ENCODE measurements around the gene TAF9B. TPM values are rescaled to one million over a fixed set of nuclear protein-coding genes. Genes with fewer than 3 reads are reported as not detected.

The TAF9B gene, protein sequence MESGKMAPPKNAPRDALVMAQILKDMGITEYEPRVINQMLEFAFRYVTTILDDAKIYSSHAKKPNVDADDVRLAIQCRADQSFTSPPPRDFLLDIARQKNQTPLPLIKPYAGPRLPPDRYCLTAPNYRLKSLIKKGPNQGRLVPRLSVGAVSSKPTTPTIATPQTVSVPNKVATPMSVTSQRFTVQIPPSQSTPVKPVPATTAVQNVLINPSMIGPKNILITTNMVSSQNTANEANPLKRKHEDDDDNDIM
- total RNA-seq (2022; extraction: Qiagen RNA extraction; ENCODE audit: low read depth), result 10.2 to 14.3 TPM (median 12.9 TPM) in 5 replicates

DNA sequence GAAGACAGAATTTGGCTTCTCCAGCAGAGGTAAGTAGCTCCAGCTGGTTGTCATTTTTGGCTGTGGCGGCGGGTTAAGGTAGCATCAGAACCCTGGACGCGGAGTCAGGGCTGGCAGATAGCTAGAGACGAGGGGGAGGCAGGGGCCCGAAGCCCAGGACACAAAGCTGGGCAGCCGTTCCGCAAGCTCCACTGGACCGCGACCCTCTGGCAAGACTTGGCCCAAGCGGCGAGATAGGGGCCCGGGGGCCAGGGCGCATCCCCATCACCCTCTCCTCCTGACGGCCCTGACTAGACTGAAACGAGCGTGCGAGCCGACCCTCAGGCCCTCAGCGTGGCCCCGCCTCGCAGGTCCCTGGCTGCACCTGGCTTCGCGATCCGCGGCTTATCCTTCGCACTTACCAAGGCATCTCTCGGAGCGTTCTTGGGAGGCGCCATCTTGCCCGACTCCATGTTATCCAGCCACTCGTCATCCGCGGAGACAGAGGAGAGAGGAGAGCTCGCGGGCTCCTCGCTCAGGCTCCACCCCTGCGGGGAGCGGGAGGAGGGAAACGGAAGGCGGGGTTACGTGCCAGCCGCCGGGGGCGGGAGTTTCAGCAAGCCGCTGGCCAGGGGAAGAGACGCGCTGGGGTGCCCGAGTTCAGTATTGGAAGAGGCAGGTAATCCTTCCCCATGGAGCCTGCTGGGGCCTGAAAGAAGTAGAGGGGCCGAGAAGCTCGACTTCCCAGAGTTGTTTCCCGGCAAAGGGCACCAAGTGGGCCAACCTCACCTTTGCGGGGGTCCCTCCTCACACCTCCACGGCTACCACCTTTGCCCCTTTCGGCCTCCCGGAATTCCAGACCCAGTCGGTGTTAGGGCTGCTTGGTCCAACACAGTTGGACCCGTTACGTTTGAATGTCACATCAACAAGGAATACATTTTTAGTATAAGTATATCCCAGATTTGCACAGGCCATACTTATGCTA lies at the start of gene TAF9B:
Gene TAF9B (minus strand): TSS at position 491 of the 964 bp plus-strand sequence. CDS start 39 bp downstream, at position 452.

DNA sequence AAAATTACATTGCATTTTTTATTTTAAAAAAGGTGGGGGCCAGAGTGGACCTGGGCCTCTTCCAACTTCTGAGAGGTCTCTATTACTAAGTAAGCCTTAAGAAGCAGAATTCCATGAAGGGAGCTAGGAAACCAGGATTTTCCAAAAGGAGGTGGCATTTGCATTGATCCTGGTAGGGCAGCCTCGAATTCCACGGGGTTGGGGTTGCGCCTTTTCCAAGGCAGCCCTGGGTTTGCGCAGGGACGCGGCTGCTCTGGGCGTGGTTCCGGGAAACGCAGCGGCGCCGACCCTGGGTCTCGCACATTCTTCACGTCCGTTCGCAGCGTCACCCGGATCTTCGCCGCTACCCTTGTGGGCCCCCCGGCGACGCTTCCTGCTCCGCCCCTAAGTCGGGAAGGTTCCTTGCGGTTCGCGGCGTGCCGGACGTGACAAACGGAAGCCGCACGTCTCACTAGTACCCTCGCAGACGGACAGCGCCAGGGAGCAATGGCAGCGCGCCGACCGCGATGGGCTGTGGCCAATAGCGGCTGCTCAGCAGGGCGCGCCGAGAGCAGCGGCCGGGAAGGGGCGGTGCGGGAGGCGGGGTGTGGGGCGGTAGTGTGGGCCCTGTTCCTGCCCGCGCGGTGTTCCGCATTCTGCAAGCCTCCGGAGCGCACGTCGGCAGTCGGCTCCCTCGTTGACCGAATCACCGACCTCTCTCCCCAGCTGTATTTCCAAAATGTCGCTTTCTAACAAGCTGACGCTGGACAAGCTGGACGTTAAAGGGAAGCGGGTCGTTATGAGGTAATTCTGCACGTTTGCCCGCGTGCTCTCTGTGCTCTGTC lies 35.6 kb downstream of the TAF9B start, which contains the start of gene PGK1:
Gene PGK1 (plus strand): TSS at position 626 of the 824 bp plus-strand sequence. CDS start 93 bp downstream, at position 719.

Other genes starting within 250 kb of the TAF9B start
- 29.9 to 49.0 TPM (median 41.3 TPM) in 5 replicates for gene MAGT1, start 244.2 kb downstream of the TAF9B start, total RNA-seq (2022; extraction: Qiagen RNA extraction; ENCODE audit: low read depth)
- gene COX7B, start 240.2 kb downstream of the TAF9B start, total RNA-seq (2022; extraction: Qiagen RNA extraction; ENCODE audit: low read depth), result 539 to 698 TPM (median 674 TPM) in 5 replicates
- gene ATP7A, start 229.0 kb downstream of the TAF9B start, total RNA-seq (2022; extraction: Qiagen RNA extraction; ENCODE audit: low read depth), result 1.7 to 3.5 TPM (median 3.4 TPM) in 5 replicates
- gene PGAM4, start 170.0 kb downstream of the TAF9B start, total RNA-seq (2022; extraction: Qiagen RNA extraction; ENCODE audit: low read depth), result 0.44 to 0.66 TPM (median 0.53 TPM) in 4 of 5 replicates, not detected in the other
- 557 to 612 TPM (median 577 TPM) in 5 replicates for gene PGK1, start 35.4 kb downstream of the TAF9B start, total RNA-seq (2022; extraction: Qiagen RNA extraction; ENCODE audit: low read depth)
- not detected in 5 replicates for gene CYSLTR1, start 188.0 kb upstream of the TAF9B start, total RNA-seq (2022; extraction: Qiagen RNA extraction; ENCODE audit: low read depth)

Measured in A549 treated with RU486 at 1 μM for 4 hours (cell line).